ENCODE data around the gene POC1A. TPM values are rescaled to one million over a fixed set of nuclear protein-coding genes. Genes with fewer than 3 reads are reported as not detected.

Gene POC1A
- 28.3 and 32.2 TPM in 2 replicates for total RNA-seq (2022)
- Bru-seq, nascent RNA = percentile 63 among the genes with signal in this experiment
- percentile 64 among the genes with signal in this experiment for BruChase-seq, experiment 1, labeled RNA remaining after a 2-hour chase
- percentile 62 among the genes with signal in this experiment for BruChase-seq, experiment 2, labeled RNA remaining after a 6-hour chase
- long read RNA-seq, transcript POC1A-201 (11 exons, 1,898 nt) = major isoform, 46 of 79 reads
- long read RNA-seq, transcript POC1A-202 (10 exons, 1,999 nt) = minor isoform, 10 of 79 reads
- long read RNA-seq, partial matches to known transcripts = 9 of 79 reads
- long read RNA-seq, other reads (novel, unspliced or antisense) = 13 of 79 reads

DNA sequence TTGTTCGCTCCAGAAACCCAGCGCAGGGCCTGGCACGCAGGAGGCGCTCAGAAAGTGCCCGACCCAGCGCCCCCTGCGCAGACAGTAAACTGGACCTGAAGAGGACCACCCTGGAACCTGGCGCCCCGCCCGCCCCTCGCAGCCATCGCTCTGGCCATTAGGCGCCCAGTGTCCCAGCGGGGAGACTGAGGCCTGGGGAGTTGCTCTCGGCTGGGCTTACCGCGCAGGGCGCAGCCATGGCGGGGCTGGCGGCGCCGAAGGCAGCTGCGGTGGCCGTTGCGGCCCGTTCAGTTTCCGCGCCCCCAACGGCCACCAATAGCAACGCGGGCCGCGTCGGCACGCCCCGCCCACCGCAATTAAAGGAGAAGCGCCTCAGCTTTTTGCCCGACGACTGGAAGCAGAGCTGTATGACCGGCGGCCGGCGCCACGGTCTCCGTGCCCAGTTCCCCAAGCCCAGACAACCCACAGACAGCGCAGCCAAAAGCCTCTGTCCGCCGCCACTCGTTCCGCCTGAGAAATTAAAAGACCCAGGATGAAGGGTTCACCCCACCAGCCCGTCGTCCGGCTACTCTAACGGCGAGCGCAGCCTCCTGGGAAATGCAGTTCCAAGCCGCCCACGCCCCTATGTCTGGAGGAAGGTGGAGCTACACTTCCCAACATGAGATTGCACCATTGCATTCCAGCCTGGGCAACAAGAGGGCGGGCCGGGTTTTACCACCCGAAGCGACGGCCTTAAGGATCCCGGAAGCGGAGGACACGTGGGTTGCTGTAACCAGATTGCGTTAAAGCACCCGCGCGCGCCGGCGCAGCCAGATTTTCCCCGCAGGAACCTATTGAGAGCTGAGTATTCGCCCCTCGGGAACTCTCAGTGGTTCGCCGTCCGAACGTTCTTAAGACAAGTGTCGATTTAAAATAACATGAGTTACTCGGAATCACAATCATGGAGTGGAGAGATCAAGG, at the start of gene POC1A:
Gene POC1A, minus strand, starts transcription at position 289 of the 960 bp plus-strand sequence. Its CDS starts 51 bp downstream, at position 238.
- TF ChIP-seq, protein P1, sequence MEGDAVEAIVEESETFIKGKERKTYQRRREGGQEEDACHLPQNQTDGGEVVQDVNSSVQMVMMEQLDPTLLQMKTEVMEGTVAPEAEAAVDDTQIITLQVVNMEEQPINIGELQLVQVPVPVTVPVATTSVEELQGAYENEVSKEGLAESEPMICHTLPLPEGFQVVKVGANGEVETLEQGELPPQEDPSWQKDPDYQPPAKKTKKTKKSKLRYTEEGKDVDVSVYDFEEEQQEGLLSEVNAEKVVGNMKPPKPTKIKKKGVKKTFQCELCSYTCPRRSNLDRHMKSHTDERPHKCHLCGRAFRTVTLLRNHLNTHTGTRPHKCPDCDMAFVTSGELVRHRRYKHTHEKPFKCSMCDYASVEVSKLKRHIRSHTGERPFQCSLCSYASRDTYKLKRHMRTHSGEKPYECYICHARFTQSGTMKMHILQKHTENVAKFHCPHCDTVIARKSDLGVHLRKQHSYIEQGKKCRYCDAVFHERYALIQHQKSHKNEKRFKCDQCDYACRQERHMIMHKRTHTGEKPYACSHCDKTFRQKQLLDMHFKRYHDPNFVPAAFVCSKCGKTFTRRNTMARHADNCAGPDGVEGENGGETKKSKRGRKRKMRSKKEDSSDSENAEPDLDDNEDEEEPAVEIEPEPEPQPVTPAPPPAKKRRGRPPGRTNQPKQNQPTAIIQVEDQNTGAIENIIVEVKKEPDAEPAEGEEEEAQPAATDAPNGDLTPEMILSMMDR (IDR thresholded peaks at IDR 0.05; ENCODE audit: insufficient read depth in 1 of 2, low read depth in 1 of 2, low read length in 1 of 2, severe bottlenecking in 1 of 2, unreplicated experiment in 1 of 2) = no peak
- intact Hi-C loops (cut with micrococcal nuclease; ENCODE audit: unreplicated experiment) = loop anchor here (2.0 to 5.0 kb wide), 3 partner anchors 43 to 98 kb away; partner anchors contain the start of genes ALAS1 and DUSP7
- Mint-ChIP-seq H3K27me3 (ENCODE audit: insufficient read depth, unreplicated experiment) (no peaks in the 10 kb centered on the region), H3K4me1 (ENCODE audit: low read depth, unreplicated experiment) (no peaks in the 10 kb centered on the region), H3K4me3 (ENCODE audit: unreplicated experiment) (peak within 1 kb of the TSS; percentile 95), H3K36me3 (ENCODE audit: insufficient read depth, unreplicated experiment) (peaks cover 6% of the 10 kb centered on the region), H3K27ac (ENCODE audit: unreplicated experiment) (peak within 1 kb of the TSS; percentile 98), H3K9me3 (ENCODE audit: unreplicated experiment) (no peaks in the 10 kb centered on the region)
- no TSS peak for BruUV-seq (replicated peaks)
- H3K27me3 ChIP-seq (replicated peaks; ENCODE audit: control insufficient read depth, insufficient read depth, low read length) = no peaks in the 10 kb centered on the region
- H3K9me3 ChIP-seq = no peaks in the 10 kb centered on the region
- ChIA-PET POLR2A (interaction anchor here (0.7 to 1.7 kb wide), 14 partner anchors 17 to 1419 kb away, joined by 3 to 17 read pairs (median 6); partner anchors contain the start of genes ACY1, GLYCTK, RPL29 and UQCC5), CTCF (interaction anchor here (0.6 to 1.3 kb wide), 17 partner anchors 10 to 212 kb away, joined by 3 to 12 read pairs (median 5); partner anchors contain the start of genes ABHD14B, ACY1, DUSP7 and PARP3)
- peak; percentile 92 to 95 for DNase-seq
- H3K4me1 ChIP-seq = peaks cover 11% of the 10 kb centered on the region
- H3K36me3 ChIP-seq (ENCODE audit: control insufficient read depth, insufficient read depth, low read length) = no peaks in the 10 kb centered on the region; the same call in none of the 2 replicates
- H3K4me3 ChIP-seq (ENCODE audit: low read depth, low read length) = peak within 1 kb of the TSS; percentile 88

DNA sequence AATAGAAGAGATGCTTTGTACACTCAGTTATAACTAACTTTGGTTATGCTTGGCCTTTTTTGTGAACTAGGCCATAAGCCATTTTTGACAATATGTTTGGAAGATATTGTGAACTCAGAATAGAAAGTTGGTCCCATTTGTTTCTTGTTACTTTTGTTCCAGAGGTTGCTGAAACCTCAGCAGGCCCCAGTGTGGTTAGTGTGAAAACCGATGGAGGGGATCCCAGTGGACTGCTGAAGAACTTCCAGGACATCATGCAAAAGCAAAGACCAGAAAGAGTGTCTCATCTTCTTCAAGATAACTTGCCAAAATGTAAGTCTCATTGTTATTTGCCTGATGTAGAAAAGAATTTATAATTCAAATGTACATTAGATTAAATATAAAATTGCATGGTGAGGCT, 49.5 kb upstream of the POC1A start:
- POLR2A ChIA-PET = interaction anchor here (0.7 kb wide), 1 partner anchor 39 kb away, joined by 3 read pairs; no protein-coding TSS in a partner anchor
- Histone ChIP-seq H3K4me3 (ENCODE audit: low read depth, low read length) (no peak overlapping the region), H3K27me3 (replicated peaks; ENCODE audit: control insufficient read depth, insufficient read depth, low read length) (no peaks in the 10 kb centered on the region), H3K9me3 (no peaks in the 10 kb centered on the region), H3K36me3 (ENCODE audit: control insufficient read depth, insufficient read depth, low read length) (no peaks in the 10 kb centered on the region; the same call in none of the 2 replicates), H3K4me1 (peaks cover 11% of the 10 kb centered on the region)
- TF ChIP-seq, protein P1 (IDR thresholded peaks at IDR 0.05; ENCODE audit: insufficient read depth in 1 of 2, low read depth in 1 of 2, low read length in 1 of 2, severe bottlenecking in 1 of 2, unreplicated experiment in 1 of 2) = no peak
- intact Hi-C loops (cut with micrococcal nuclease; ENCODE audit: unreplicated experiment) = no loop called here
- Mint-ChIP-seq H3K27ac (ENCODE audit: unreplicated experiment) (no peak overlapping the region), H3K27me3 (ENCODE audit: insufficient read depth, unreplicated experiment) (no peaks in the 10 kb centered on the region), H3K36me3 (ENCODE audit: insufficient read depth, unreplicated experiment) (peaks cover 91% of the 10 kb centered on the region), H3K9me3 (ENCODE audit: unreplicated experiment) (no peaks in the 10 kb centered on the region), H3K4me1 (ENCODE audit: low read depth, unreplicated experiment) (no peaks in the 10 kb centered on the region), H3K4me3 (ENCODE audit: unreplicated experiment) (no peak overlapping the region)
- BruUV-seq (replicated peaks) = no TSS peak
- no peak for DNase-seq
- CTCF ChIA-PET = no interaction called here

Data from Caco-2 (cell line).